ENCODE results near the gene SPATA3. TPM values are rescaled to one million over a fixed set of nuclear protein-coding genes. Genes with fewer than 3 reads are reported as not detected.

The SPATA3 gene
- total RNA-seq, 1 donor from 2014 or later = not detected

- Histone ChIP-seq H3K4me3 (no peak overlapping the region), H3K36me3 (no peaks in the 10 kb centered on the region), H3K27me3 (no peaks in the 10 kb centered on the region), H3K27ac (no peak overlapping the region), H3K4me1 (peaks cover 15% of the 10 kb centered on the region), H3K9me3 (no peaks in the 10 kb centered on the region)
- intact Hi-C loops (cut with DNase I) = no loop called here
- TF ChIP-seq POLR2AphosphoS5 (IDR thresholded peaks at IDR 0.05; ENCODE audit: insufficient read depth in 1 of 2, low read depth in 1 of 2) (no peak), POLR2A (IDR thresholded peaks at IDR 0.05) (no peak)
- TF ChIP-seq, protein P1, sequence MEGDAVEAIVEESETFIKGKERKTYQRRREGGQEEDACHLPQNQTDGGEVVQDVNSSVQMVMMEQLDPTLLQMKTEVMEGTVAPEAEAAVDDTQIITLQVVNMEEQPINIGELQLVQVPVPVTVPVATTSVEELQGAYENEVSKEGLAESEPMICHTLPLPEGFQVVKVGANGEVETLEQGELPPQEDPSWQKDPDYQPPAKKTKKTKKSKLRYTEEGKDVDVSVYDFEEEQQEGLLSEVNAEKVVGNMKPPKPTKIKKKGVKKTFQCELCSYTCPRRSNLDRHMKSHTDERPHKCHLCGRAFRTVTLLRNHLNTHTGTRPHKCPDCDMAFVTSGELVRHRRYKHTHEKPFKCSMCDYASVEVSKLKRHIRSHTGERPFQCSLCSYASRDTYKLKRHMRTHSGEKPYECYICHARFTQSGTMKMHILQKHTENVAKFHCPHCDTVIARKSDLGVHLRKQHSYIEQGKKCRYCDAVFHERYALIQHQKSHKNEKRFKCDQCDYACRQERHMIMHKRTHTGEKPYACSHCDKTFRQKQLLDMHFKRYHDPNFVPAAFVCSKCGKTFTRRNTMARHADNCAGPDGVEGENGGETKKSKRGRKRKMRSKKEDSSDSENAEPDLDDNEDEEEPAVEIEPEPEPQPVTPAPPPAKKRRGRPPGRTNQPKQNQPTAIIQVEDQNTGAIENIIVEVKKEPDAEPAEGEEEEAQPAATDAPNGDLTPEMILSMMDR (IDR thresholded peaks at IDR 0.05) = no peak
- no peak for DNase-seq (ENCODE audit: extremely low spot score in 2 of 2)
Measured at GRCh38 chr2:230954746-230955145, 41.2 kb upstream of the SPATA3 start.

DNA sequence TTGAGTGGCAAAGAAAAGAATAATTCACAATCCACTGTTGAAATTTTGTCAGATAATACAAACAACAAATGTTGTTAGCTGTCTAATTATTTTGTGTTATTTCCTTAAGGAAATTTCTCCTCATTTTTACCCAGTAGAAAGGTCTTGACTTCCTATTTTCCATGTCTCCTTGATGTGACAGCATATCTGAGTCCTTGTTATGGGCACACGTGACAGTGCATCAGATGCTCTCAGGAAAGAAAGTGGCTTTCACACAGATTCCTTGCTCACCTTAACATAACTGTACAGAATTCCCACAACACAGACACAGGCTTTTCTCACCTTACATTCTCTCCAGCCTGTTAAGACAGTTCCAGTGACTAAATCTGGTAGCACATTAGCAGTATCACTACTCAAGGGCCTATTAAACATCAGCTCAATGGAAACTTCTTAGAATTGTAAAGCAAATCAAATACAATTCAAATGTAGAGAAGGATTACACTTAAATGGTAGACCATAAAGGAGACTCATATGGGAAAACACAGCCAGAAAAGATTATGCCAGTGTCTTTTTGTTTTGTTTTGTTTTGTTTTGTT lies 40.7 kb upstream of the SPATA3 start:
- Histone ChIP-seq H3K9me3 (no peaks in the 10 kb centered on the region), H3K27me3 (no peaks in the 10 kb centered on the region), H3K4me1 (peaks cover 15% of the 10 kb centered on the region), H3K36me3 (no peaks in the 10 kb centered on the region), H3K4me3 (no peak overlapping the region), H3K27ac (no peak overlapping the region)
- TF ChIP-seq POLR2AphosphoS5 (IDR thresholded peaks at IDR 0.05; ENCODE audit: insufficient read depth in 1 of 2, low read depth in 1 of 2) (no peak), POLR2A (IDR thresholded peaks at IDR 0.05) (no peak)
- TF ChIP-seq, protein P1 (IDR thresholded peaks at IDR 0.05) = no peak
- intact Hi-C loops (cut with DNase I) = no loop called here
- no peak for DNase-seq (ENCODE audit: extremely low spot score in 2 of 2)

GRCh38 chr2:230956827-230957755 lies 38.8 kb upstream of the SPATA3 start:
- Histone ChIP-seq H3K36me3 (no peaks in the 10 kb centered on the region), H3K9me3 (no peaks in the 10 kb centered on the region), H3K27ac (no peak overlapping the region), H3K4me1 (peaks cover 15% of the 10 kb centered on the region), H3K4me3 (peak overlapping the region; percentile 17 to 42), H3K27me3 (no peaks in the 10 kb centered on the region)
- DNase-seq (ENCODE audit: extremely low spot score in 2 of 2) = no peak
- intact Hi-C loops (cut with DNase I) = no loop called here
- TF ChIP-seq POLR2AphosphoS5 (IDR thresholded peaks at IDR 0.05; ENCODE audit: insufficient read depth in 1 of 2, low read depth in 1 of 2) = peak in 1 of 2 donors; percentile 24
- no peak for TF ChIP-seq POLR2A (IDR thresholded peaks at IDR 0.05)
- TF ChIP-seq, protein P1 (IDR thresholded peaks at IDR 0.05) = no peak

GRCh38 chr2:230957756-230958391 lies 38.0 kb upstream of the SPATA3 start:
- no peaks in the 10 kb centered on the region for H3K27me3 ChIP-seq
- H3K4me1 ChIP-seq = peaks cover 15% of the 10 kb centered on the region
- intact Hi-C loops (cut with DNase I) = no loop called here
- H3K4me3 ChIP-seq = peak overlapping the region; percentile 17 to 42
- H3K27ac ChIP-seq = no peak overlapping the region
- DNase-seq (ENCODE audit: extremely low spot score in 2 of 2) = no peak
- no peaks in the 10 kb centered on the region for H3K36me3 ChIP-seq
- H3K9me3 ChIP-seq = no peaks in the 10 kb centered on the region
- TF ChIP-seq POLR2A (IDR thresholded peaks at IDR 0.05) (no peak), POLR2AphosphoS5 (IDR thresholded peaks at IDR 0.05; ENCODE audit: insufficient read depth in 1 of 2, low read depth in 1 of 2) (no peak)
- TF ChIP-seq, protein P1 (IDR thresholded peaks at IDR 0.05) = no peak
